Measurements from ENCODE around the gene PCDHA4. TPM values are rescaled to one million over a fixed set of nuclear protein-coding genes. Genes with fewer than 3 reads are reported as not detected.

PCDHA4 gene
- total RNA-seq, 1 donor from 2014 or later = not detected

DNA sequence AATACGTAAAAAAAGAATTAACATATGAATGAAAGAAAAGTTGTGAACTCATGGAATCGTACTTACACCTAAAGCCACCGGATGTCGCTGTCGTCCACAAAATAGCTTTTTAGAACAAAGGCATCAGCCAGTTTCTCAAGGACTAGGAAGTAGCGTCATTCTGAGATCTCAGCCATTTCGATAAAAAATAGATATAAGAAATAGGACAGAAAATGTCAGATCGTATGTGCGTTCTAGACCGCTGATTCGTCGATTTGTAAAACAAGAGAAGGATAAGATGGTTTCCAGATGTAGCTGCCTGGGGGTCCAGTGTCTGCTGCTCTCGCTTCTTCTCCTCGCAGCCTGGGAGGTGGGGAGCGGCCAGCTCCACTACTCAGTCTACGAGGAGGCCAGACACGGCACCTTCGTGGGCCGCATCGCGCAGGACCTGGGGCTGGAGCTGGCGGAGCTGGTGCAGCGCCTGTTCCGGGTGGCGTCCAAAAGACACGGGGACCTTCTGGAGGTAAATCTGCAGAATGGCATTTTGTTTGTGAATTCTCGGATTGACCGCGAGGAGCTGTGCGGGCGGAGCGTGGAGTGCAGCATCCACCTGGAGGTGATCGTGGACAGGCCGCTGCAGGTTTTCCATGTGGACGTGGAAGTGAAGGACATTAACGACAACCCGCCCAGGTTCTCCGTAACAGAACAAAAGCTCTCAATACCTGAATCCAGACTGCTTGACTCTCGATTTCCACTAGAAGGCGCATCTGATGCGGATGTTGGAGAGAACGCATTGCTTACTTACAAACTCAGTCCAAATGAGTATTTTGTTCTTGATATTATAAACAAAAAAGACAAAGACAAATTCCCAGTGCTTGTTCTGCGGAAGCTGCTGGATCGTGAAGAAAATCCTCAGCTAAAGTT is 49.2 kb downstream of the PCDHA4 start, which contains the start of gene PCDHA10:
PCDHA10 (plus strand) TSS at position 126 of the 903 bp plus-strand sequence; CDS start at position 278, 152 bp downstream.
- CTCF ChIA-PET = no interaction called here
- H3K27ac Mint-ChIP-seq = no peak within 1 kb of the TSS
- H3K27me3 Mint-ChIP-seq = no peaks in the 10 kb centered on the region
- intact Hi-C loops (cut with micrococcal nuclease) = no loop called here
- no peaks in the 10 kb centered on the region for H3K36me3 Mint-ChIP-seq (ENCODE audit: low read depth)
- DNase-seq = no peak
- ATAC-seq (ENCODE audit: low read depth) = no peak
- H3K9me3 Mint-ChIP-seq = peaks cover 3% of the 10 kb centered on the region
- POLR2A ChIA-PET = no interaction called here
- H3K4me1 Mint-ChIP-seq = no peaks in the 10 kb centered on the region
- TF ChIP-seq, protein P1, sequence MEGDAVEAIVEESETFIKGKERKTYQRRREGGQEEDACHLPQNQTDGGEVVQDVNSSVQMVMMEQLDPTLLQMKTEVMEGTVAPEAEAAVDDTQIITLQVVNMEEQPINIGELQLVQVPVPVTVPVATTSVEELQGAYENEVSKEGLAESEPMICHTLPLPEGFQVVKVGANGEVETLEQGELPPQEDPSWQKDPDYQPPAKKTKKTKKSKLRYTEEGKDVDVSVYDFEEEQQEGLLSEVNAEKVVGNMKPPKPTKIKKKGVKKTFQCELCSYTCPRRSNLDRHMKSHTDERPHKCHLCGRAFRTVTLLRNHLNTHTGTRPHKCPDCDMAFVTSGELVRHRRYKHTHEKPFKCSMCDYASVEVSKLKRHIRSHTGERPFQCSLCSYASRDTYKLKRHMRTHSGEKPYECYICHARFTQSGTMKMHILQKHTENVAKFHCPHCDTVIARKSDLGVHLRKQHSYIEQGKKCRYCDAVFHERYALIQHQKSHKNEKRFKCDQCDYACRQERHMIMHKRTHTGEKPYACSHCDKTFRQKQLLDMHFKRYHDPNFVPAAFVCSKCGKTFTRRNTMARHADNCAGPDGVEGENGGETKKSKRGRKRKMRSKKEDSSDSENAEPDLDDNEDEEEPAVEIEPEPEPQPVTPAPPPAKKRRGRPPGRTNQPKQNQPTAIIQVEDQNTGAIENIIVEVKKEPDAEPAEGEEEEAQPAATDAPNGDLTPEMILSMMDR (IDR thresholded peaks at IDR 0.05) = no peak
- no peak within 1 kb of the TSS for H3K4me3 Mint-ChIP-seq

DNA sequence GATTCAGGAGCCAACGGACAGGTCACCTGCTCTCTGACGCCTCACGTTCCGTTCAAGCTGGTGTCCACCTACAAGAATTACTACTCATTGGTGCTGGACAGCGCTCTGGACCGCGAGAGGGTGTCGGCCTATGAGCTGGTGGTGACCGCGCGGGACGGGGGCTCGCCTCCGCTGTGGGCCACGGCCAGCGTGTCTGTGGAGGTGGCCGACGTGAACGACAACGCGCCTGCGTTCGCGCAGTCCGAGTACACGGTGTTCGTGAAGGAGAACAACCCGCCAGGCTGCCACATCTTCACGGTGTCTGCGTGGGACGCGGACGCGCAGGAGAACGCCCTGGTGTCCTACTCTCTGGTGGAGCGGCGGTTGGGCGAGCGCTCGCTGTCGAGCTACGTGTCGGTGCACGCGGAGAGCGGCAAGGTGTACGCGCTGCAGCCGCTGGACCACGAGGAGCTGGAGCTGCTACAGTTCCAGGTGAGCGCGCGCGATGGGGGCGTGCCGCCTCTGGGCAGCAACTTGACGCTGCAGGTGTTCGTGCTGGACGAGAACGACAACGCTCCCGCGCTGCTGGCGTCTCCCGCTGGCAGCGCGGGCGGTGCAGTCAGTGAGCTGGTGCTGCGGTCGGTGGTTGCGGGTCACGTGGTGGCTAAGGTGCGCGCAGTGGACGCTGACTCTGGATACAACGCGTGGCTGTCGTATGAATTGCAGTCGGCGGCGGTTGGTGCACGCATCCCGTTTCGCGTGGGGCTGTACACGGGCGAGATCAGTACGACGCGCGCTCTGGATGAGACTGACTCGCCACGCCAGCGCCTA is 50.5 kb downstream of the PCDHA4 start:
- intact Hi-C loops (cut with micrococcal nuclease) = no loop called here
- Mint-ChIP-seq H3K36me3 (ENCODE audit: low read depth) (no peaks in the 10 kb centered on the region), H3K27me3 (no peaks in the 10 kb centered on the region), H3K4me1 (no peaks in the 10 kb centered on the region), H3K9me3 (peaks cover 3% of the 10 kb centered on the region), H3K27ac (no peak overlapping the region), H3K4me3 (no peak overlapping the region)
- DNase-seq (no peak), ATAC-seq (ENCODE audit: low read depth) (no peak)
- TF ChIP-seq, protein P1 (IDR thresholded peaks at IDR 0.05) = no peak
- ChIA-PET CTCF (no interaction called here), POLR2A (no interaction called here)

GRCh38 chr5:140857987-140858240 is 51.0 kb downstream of the PCDHA4 start:
- Mint-ChIP-seq H3K4me3 (no peak overlapping the region), H3K9me3 (peaks cover 3% of the 10 kb centered on the region), H3K36me3 (ENCODE audit: low read depth) (no peaks in the 10 kb centered on the region), H3K27ac (no peak overlapping the region), H3K4me1 (no peaks in the 10 kb centered on the region), H3K27me3 (no peaks in the 10 kb centered on the region)
- TF ChIP-seq, protein P1 (IDR thresholded peaks at IDR 0.05) = no peak
- DNase-seq = no peak
- ChIA-PET POLR2A (no interaction called here), CTCF (no interaction called here)
- ATAC-seq (ENCODE audit: low read depth) = no peak
- intact Hi-C loops (cut with micrococcal nuclease) = no loop called here

DNA sequence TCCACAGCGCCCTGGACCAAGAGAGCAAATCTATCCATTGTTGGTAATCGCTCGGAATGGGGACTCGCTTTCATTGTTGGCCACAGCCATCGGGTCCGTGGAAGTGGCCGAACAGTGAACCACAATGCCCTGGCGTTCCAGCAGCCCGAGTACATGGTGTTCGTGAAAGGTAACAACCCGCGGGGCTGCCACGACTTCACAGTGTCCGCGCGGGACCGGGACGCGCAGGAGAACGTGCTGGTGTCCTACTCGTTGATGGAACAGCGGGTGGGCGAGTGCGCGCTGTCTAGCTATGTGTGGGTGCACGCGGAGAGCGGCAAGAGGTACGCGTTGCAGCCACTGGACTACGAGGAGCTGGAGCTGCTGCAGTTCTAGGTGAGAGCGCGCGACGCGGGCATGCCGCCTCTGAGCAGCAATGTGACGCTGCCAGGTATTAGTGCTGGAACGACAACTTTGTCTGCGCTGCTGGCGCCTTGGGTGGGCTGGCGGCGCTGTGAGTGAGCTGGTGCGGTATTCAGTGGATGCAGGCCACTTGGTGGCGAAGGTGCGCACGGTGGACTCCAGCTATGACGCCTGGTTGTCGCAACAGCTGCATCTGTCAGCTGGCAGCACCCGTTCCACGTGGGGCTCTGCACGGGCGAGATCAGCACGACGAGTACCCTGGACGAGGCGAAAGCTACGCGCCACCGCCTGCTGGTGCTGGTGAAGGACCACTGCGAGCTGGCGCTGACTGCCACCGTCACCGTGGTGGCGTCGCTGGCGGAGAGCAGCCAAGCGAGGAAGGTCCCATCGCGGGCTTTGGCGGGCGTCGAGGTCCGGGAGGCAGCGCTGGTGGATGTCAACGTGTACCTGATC is 55.8 kb downstream of the PCDHA4 start:
- POLR2A ChIA-PET = no interaction called here
- no peaks in the 10 kb centered on the region for H3K36me3 Mint-ChIP-seq (ENCODE audit: low read depth)
- H3K9me3 Mint-ChIP-seq = no peaks in the 10 kb centered on the region
- no peaks in the 10 kb centered on the region for H3K4me1 Mint-ChIP-seq
- TF ChIP-seq, protein P1 (IDR thresholded peaks at IDR 0.05) = no peak
- peaks cover 5% of the 10 kb centered on the region for H3K27me3 Mint-ChIP-seq
- intact Hi-C loops (cut with micrococcal nuclease) = loop anchor here (10.0 kb wide), 1 partner anchor 242 kb away; the partner anchor contains the start of gene PCDHB3
- CTCF ChIA-PET = no interaction called here
- DNase-seq (no peak), ATAC-seq (ENCODE audit: low read depth) (no peak)
- no peak overlapping the region for H3K27ac Mint-ChIP-seq
- H3K4me3 Mint-ChIP-seq = no peak overlapping the region

Other genes with a start within 250 kb of the PCDHA4 start
- 41.1 and 41.8 TPM in 2 replicates for gene SRA1, start 249.6 kb upstream of the PCDHA4 start, total RNA-seq
- 36.0 and 37.5 TPM in 2 replicates for gene APBB3, start 242.5 kb upstream of the PCDHA4 start, total RNA-seq
- 76.0 and 77.9 TPM in 2 replicates for gene SLC35A4, start 242.2 kb upstream of the PCDHA4 start, total RNA-seq
- 0.54 and 1.2 TPM in 2 replicates for gene CD14, start 173.9 kb upstream of the PCDHA4 start, total RNA-seq
- gene TMCO6, start 167.6 kb upstream of the PCDHA4 start, total RNA-seq = 20.1 and 23.3 TPM in 2 replicates
- 52.2 and 63.6 TPM in 2 replicates for gene NDUFA2, start 159.4 kb upstream of the PCDHA4 start, total RNA-seq
- 104 and 114 TPM in 2 replicates for gene IK, start 159.2 kb upstream of the PCDHA4 start, total RNA-seq
- 33.8 and 36.9 TPM in 2 replicates for gene WDR55, start 142.2 kb upstream of the PCDHA4 start, total RNA-seq
- gene DND1, start 133.5 kb upstream of the PCDHA4 start, total RNA-seq = 2.6 and 3.4 TPM in 2 replicates
- 78.2 and 84.0 TPM in 2 replicates for gene HARS1, start 115.7 kb upstream of the PCDHA4 start, total RNA-seq
- 45.7 and 48.5 TPM in 2 replicates for gene HARS2, start 115.6 kb upstream of the PCDHA4 start, total RNA-seq
- 67.8 and 70.2 TPM in 2 replicates for gene ZMAT2, start 106.6 kb upstream of the PCDHA4 start, total RNA-seq
- gene PCDHA1, start 20.9 kb upstream of the PCDHA4 start, total RNA-seq = not detected in 2 replicates
- not detected in 2 replicates for gene PCDHA2, start 12.2 kb upstream of the PCDHA4 start, total RNA-seq
- not detected in 2 replicates for gene PCDHA3, start 6.0 kb upstream of the PCDHA4 start, total RNA-seq
- not detected in 2 replicates for gene PCDHA5, start 14.5 kb downstream of the PCDHA4 start, total RNA-seq
- not detected in 2 replicates for gene PCDHA6, start 20.9 kb downstream of the PCDHA4 start, total RNA-seq
- not detected in 2 replicates for gene PCDHA7, start 27.2 kb downstream of the PCDHA4 start, total RNA-seq
- gene PCDHA8, start 34.1 kb downstream of the PCDHA4 start, total RNA-seq = not detected in 2 replicates
- gene PCDHA9, start 41.3 kb downstream of the PCDHA4 start, total RNA-seq = not detected in 2 replicates
- 0.07 TPM in 1 of 2 replicates, not detected in the other for gene PCDHA10, start 48.8 kb downstream of the PCDHA4 start, total RNA-seq
- gene PCDHA11, start 61.9 kb downstream of the PCDHA4 start, total RNA-seq = not detected in 2 replicates
- not detected in 2 replicates for gene PCDHA12, start 68.2 kb downstream of the PCDHA4 start, total RNA-seq
- not detected in 2 replicates for gene PCDHA13, start 75.1 kb downstream of the PCDHA4 start, total RNA-seq
- not detected in 2 replicates for gene PCDHAC1, start 119.2 kb downstream of the PCDHA4 start, total RNA-seq
- gene PCDHAC2, start 159.4 kb downstream of the PCDHA4 start, total RNA-seq = not detected in 2 replicates
- gene PCDHB1, start 244.3 kb downstream of the PCDHA4 start, total RNA-seq = not detected in 2 replicates

All from activated B cell treated with CpG ODN at 0.5 μM for 24 hours (primary cell).